Esophagus muscularis mucosa (tissue), 4 donors: Measurements from ENCODE around the gene CDRT15L2. TPM values are rescaled to one million over a fixed set of nuclear protein-coding genes. Genes with fewer than 3 reads are reported as not detected.
"Not testable (repeated sequence)": the region's sequence is repeated elsewhere in the genome, so short reads cannot be mapped to it uniquely, and the experiment has no call there.

Experiments used
- DNase-seq: peaks from one replicate; pipeline ENCODE4 v3.0.0-alpha.2; 2017; ENCODE audit errors: extremely low spot score
- H3K27ac ChIP-seq, 4 donors: fragments of 200-600 bp; sonication (generic); replicated peaks in 1 of 4; 1 replicate in 3 of 4; 2 replicates in 1 of 4; pipeline ENCODE4 v1.5.1; 2016 to 2019; ENCODE audit warnings: mild to moderate bottlenecking in 1 of 4
- H3K27me3 ChIP-seq, 4 donors: fragments of 200-600 bp; sonication (generic); one replicate each; pipeline versions ENCODE4 v1.5.1 to v1.6.0; 2016 to 2019
- H3K36me3 ChIP-seq, 4 donors: fragments of 200-600 bp; sonication (generic); one replicate each; pipeline ENCODE4 v1.5.1; 2016 to 2019
- H3K4me1 ChIP-seq, 4 donors: fragments of 200-600 bp; sonication (generic); one replicate each; pipeline ENCODE4 v1.5.1; 2016 to 2019
- H3K4me3 ChIP-seq, 4 donors: fragments of 200-600 bp; sonication (generic); 1 replicate in 2 of 4; 2 replicates in 2 of 4; pipeline ENCODE4 v1.5.1; 2016 to 2019; ENCODE audit warnings: mild to moderate bottlenecking in 4 of 4, moderate library complexity in 1 of 4
- H3K9me3 ChIP-seq, 4 donors: fragments of 200-600 bp; sonication (generic); 1 replicate in 3 of 4; 2 replicates in 1 of 4; pipeline ENCODE4 v1.5.1; 2016 to 2019
- WGBS: methylation state at CpG from one replicate; pipeline ENCODE4 v1.1.5; 2018; 5-methylcytosine and 5-hydroxymethylcytosine counted together
- intact Hi-C: fragments of 100-400 bp; cut with DNase I; formaldehyde crosslinking; loops from one replicate; pipeline ENCODE4 v1.15.1; 2023
- total RNA-seq, 4 donors: library from RNA; depleted of rRNA; stranded (reverse); fragments of >200 nt; gene quantifications; one replicate each; pipeline versions ENCODE4 v1.1.0 to v1.2.1, GENCODE V29; 2016

CDRT15L2 gene
- total RNA-seq = not detected

- H3K4me3 ChIP-seq, H3K27ac ChIP-seq, H3K36me3 ChIP-seq, intact Hi-C loops, H3K4me1 ChIP-seq, H3K27me3 ChIP-seq, H3K9me3 ChIP-seq: not testable (repeated sequence)
- WGBS = 93% methylated on average over 10 of the region's 12 CpGs
- DNase-seq = peak; percentile 55
Observed at GRCh38 chr17:20579424-20579823, at the start of gene CDRT15L2. CDRT15L2 (plus strand) TSS chr17:20579724; CDS start chr17:20579744, 20 bp downstream.

GRCh38 chr17:20530104-20530503 is 49.4 kb upstream of the CDRT15L2 start:
- H3K36me3 ChIP-seq, H3K4me3 ChIP-seq, H3K4me1 ChIP-seq, H3K27ac ChIP-seq, intact Hi-C loops, H3K9me3 ChIP-seq, DNase-seq: not testable (repeated sequence)
- H3K27me3 ChIP-seq = peaks cover 0 to 12% (median 0%) of the 10 kb centered on the region in 4 donors
- 72% methylated on average over 3 of the region's 6 CpGs for WGBS

- H3K4me1 ChIP-seq, H3K27ac ChIP-seq, H3K36me3 ChIP-seq, DNase-seq, H3K9me3 ChIP-seq, intact Hi-C loops: not testable (repeated sequence)
- Histone ChIP-seq H3K27me3 (peaks cover 0 to 12% (median 0%) of the 10 kb centered on the region in 4 donors), H3K4me3 (peak overlapping the region; percentile 10 to 35 (median 32))
- WGBS = 0% methylated on average over 15 of the region's 31 CpGs
Observed at GRCh38 chr17:20532544-20533090, 46.9 kb upstream of the CDRT15L2 start.

GRCh38 chr17:20533206-20533605 is 46.3 kb upstream of the CDRT15L2 start:
- H3K9me3 ChIP-seq, H3K4me1 ChIP-seq, H3K36me3 ChIP-seq, intact Hi-C loops: not testable (repeated sequence)
- 3% methylated on average over 11 of the region's 11 CpGs for WGBS
- Histone ChIP-seq H3K27ac (peak overlapping the region in 1 of 4 donors; percentile 57), H3K27me3 (peaks cover 0 to 12% (median 0%) of the 10 kb centered on the region in 4 donors), H3K4me3 (peak overlapping the region in 2 of 4 donors; percentile 30 to 35)
- peak; percentile 24 for DNase-seq

- H3K4me1 ChIP-seq, H3K27ac ChIP-seq, H3K36me3 ChIP-seq, H3K4me3 ChIP-seq, intact Hi-C loops, H3K9me3 ChIP-seq, DNase-seq: not testable (repeated sequence)
- 50% methylated on average over 6 of the region's 8 CpGs for WGBS
- H3K27me3 ChIP-seq = peaks cover 0 to 12% (median 0%) of the 10 kb centered on the region in 4 donors
Observed at GRCh38 chr17:20534711-20535550, 44.6 kb upstream of the CDRT15L2 start.

DNA sequence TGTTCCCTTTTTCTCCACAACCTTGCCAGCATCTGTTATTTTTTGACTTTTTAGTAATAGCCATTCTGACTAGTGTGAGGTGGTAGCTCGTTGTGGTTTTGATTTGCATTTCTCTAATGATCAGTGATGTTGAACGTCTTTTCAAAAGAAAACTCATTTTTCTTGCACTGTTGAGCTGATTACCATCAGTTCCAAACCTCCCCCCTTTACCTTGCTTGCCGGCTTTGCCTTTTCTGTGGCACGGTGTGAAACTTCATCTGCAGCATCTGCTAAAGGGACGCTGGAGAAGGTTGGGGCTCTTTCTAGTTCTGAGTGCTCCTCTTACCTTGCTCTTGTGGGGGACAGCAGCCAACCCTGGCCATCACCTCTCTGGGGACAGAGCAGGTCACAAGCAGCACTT is 39.1 kb upstream of the CDRT15L2 start:
- H3K27me3 ChIP-seq, H3K27ac ChIP-seq, DNase-seq, H3K9me3 ChIP-seq, intact Hi-C loops, H3K4me1 ChIP-seq, H3K36me3 ChIP-seq, H3K4me3 ChIP-seq: not testable (repeated sequence)
- no CpG with 5 or more reads among the region's 5 CpGs for WGBS

DNA sequence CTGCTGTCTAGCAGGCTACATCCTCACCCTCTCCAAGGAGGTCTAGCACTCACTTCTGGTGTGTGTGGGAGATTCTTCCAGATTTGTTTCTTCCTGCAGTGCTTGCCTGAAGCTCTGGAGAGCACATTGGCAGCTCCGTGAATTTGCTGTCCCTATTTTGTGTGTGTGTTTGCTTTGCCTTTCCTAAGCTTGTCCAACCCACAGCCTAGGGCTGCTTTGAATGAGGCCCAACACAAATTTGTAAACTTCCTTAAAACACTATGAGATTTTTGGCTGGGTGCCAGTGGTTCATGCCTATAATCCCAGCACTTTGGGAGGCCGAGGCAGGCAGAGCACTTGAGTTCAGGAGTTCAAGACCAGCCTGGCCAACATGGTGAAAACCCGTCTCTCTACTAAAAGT is 38.7 kb upstream of the CDRT15L2 start:
- H3K36me3 ChIP-seq, H3K27me3 ChIP-seq, intact Hi-C loops, H3K27ac ChIP-seq, H3K4me3 ChIP-seq, H3K4me1 ChIP-seq, H3K9me3 ChIP-seq: not testable (repeated sequence)
- WGBS = 18% methylated on average over 2 of the region's 3 CpGs
- DNase-seq = peak; percentile 55

GRCh38 chr17:20541853-20542546 is 37.5 kb upstream of the CDRT15L2 start:
- H3K27me3 ChIP-seq, H3K27ac ChIP-seq, H3K4me3 ChIP-seq, H3K4me1 ChIP-seq, H3K9me3 ChIP-seq, H3K36me3 ChIP-seq, intact Hi-C loops: not testable (repeated sequence)
- WGBS = 63% methylated on average over 7 of the region's 7 CpGs
- peak; percentile 26 for DNase-seq

GRCh38 chr17:20547923-20548322 is 31.6 kb upstream of the CDRT15L2 start:
- H3K4me3 ChIP-seq, H3K27ac ChIP-seq, H3K9me3 ChIP-seq, H3K27me3 ChIP-seq, intact Hi-C loops, H3K4me1 ChIP-seq, H3K36me3 ChIP-seq: not testable (repeated sequence)
- WGBS = no CpG with 5 or more reads among the region's 5 CpGs
- peak; percentile 53 for DNase-seq

DNA sequence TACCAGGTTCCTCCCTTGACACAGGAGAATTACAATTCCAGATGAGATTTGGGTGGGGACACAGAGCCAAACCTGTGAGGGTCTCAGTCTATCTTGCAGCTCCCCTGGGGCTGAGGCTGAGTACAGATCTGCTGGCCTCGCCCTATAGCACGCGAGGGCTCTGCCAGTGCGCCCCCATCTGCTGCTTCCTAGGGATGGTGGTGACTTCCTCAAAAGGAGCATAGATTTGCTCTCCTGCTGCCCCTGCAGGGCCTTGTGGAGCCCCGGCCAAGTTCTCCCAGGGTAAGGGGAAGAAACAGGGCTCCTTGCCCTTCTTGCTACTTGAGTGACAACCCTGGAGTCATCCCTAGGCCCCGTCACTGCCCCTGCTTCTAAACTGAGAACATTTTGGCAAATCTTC is 26.6 kb upstream of the CDRT15L2 start:
- WGBS = no CpG with 5 or more reads among the region's 6 CpGs
- H3K4me1 ChIP-seq, H3K27me3 ChIP-seq, H3K9me3 ChIP-seq, H3K27ac ChIP-seq, intact Hi-C loops, H3K4me3 ChIP-seq, H3K36me3 ChIP-seq: not testable (repeated sequence)
- peak; percentile 80 for DNase-seq

DNA sequence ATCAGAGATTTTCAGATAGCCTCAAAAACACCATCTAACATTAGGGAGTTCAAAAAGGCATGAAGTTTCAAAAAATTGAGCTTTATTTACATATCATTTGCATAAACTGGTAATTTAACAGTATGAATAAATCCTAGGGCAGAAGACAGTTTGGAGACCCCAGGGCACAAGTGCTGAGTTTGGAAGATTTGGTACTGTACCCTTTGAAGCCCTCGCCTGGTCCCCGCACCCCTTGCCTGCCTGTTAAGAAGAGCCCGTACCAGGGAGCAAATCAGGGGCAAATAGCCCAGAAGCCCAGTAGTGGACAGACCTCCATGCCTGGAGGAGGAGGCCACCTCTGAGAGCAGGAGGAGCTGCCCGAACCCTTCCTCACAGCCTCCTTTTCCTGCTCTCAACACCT is 24.8 kb upstream of the CDRT15L2 start:
- H3K4me3 ChIP-seq, intact Hi-C loops, H3K9me3 ChIP-seq, H3K27me3 ChIP-seq, H3K27ac ChIP-seq, H3K4me1 ChIP-seq, H3K36me3 ChIP-seq: not testable (repeated sequence)
- WGBS = no CpG with 5 or more reads among the region's 4 CpGs
- DNase-seq = peak; percentile 60

DNA sequence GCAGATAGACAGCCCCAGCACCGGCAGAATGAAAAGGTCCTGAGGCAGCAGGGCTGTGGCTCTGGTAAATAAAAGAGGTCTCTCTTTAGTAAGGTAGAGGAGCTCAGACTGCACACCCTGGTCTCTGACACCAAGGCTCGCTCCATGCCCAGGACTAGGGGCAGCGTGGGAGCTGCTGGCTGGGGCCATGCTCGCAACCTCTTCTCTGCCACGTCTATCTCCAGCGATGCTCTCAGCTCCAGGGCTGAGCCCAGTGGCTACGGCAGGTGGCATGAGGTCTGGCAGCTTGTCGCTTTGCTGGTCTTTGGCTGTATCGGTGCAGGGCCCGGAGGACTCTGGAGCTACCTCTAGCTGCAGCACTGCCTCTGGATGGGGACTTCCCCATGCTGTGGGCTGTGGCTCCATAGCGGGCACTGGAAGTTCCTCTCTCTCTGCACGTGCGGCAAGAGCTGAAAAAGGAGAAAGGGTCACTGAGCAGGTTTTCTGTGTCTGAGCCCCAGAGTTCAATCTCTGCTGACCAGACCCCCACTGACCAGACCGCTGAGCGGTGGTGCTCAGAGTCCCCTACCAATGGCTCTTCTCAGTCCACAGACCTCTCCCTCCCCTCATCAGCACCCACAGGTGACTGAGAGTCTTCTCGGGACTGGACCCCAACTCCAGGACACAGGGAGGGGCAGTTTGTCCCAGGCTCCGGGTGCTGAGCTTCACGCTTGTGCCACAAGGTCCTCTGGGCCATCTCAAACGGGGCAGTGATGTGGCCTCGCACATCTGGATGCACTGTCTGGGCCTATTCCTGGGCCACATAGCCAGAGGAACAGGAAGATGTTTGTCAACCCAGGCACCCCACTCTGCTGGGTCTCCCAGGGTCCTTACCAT is 24.2 kb upstream of the CDRT15L2 start:
- DNase-seq = peak; percentile 55
- H3K9me3 ChIP-seq, H3K27me3 ChIP-seq, H3K4me3 ChIP-seq, H3K4me1 ChIP-seq, H3K36me3 ChIP-seq, intact Hi-C loops, H3K27ac ChIP-seq: not testable (repeated sequence)
- WGBS = 73% methylated on average over 3 of the region's 20 CpGs
